Activated T-helper 9 cell treated with anti-CD3 and anti-CD28 coated beads, Interleukin-2, amount 50 U/mL, for 16 hours (primary cell): ENCODE data around the gene APBB1IP.
"Not testable (repeated sequence)": the region's sequence is repeated elsewhere in the genome, so short reads cannot be mapped to it uniquely, and the experiment has no call there.

Experiments used
- DNase-seq: peaks from one replicate; pipeline ENCODE4 v3.0.0-alpha.2; 2020; ENCODE audit warnings: low read depth

APBB1IP gene

GRCh38 chr10:26477501-26477900 is 39.4 kb downstream of the APBB1IP start:
- DNase-seq = no peak

DNA sequence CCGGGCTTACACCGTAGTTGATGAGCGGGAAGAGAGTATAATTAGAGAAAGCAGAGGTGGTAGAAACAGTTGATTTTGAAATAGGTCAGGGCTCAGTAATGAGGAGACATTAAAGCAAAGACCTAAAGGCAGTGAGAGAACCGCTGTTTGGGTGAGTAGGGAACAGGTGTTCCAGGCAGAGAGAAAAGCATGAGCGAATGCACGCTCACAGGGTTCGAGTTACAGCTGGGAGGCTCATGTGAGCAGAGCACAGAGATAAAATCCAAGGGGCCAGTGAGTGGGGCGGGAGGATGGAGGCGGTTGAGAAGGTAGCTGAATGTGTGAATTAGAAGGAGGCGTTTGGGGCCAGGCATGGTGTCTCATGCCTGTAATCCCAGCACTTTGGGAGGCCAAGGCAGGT is 39.9 kb downstream of the APBB1IP start:
- no peak for DNase-seq

- no peak for DNase-seq
These were observed 41.8 kb downstream of the APBB1IP start for GRCh38 chr10:26479766-26480492.

DNA sequence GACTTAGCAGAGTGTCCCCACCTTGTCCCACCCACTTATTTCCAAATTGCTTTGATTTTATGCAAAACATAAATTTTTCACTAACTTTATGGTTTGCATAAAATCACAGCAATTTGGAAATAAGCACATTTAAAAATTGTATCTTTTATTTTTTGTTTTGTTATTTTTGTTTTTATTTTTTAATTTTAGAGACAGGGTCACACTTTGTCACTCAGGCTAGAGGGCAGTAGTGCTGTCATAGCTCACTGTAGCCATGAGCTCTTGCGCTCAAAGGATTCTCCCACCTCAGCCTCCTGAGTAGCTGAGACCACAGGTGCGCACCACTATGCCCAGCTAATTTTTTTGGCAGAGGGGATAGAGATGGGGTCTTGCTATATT is 43.2 kb downstream of the APBB1IP start:
- DNase-seq = no peak

- DNase-seq = no peak
These were observed 43.9 kb downstream of the APBB1IP start for GRCh38 chr10:26481914-26482550.

- DNase-seq = no peak
These were observed 45.4 kb downstream of the APBB1IP start for GRCh38 chr10:26483554-26483953.

DNA sequence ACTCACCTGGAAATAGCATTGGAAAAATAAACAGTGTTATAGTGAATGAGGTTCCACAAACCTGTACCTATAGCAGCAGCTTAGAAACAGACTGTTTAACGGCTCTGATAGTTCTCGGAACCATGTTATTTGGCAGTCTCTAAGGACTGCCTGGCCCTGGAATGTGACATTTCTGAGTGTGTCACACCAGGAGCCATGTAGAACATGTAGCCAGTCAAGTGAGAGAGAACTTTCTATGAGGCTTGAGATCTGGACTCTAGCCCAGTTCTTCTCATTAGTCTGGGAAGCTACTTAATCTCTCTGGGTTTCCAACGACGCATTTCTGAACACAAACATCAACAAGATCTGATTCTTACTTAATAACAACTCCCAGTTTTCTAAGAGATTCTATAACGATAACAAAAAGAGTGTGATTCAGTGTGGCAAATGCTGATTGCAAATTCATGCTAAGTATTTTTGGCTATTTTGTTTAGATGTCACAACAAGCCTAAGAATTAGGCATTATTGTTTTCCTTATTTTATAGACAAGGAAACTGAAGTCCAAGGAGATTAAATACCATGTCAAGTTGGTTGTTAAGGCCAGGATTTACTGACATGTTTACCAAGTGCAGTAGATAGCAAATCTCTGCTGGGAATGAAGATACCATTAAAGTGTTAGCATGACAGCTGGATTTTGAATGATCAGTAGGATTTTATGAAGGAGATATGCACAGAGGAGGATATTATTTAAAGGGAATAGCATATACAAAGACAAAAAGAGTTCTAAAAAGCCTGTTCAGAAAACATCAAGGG is 47.2 kb downstream of the APBB1IP start:
- DNase-seq = no peak

GRCh38 chr10:26486304-26486703 is 48.2 kb downstream of the APBB1IP start:
- no peak for DNase-seq

DNA sequence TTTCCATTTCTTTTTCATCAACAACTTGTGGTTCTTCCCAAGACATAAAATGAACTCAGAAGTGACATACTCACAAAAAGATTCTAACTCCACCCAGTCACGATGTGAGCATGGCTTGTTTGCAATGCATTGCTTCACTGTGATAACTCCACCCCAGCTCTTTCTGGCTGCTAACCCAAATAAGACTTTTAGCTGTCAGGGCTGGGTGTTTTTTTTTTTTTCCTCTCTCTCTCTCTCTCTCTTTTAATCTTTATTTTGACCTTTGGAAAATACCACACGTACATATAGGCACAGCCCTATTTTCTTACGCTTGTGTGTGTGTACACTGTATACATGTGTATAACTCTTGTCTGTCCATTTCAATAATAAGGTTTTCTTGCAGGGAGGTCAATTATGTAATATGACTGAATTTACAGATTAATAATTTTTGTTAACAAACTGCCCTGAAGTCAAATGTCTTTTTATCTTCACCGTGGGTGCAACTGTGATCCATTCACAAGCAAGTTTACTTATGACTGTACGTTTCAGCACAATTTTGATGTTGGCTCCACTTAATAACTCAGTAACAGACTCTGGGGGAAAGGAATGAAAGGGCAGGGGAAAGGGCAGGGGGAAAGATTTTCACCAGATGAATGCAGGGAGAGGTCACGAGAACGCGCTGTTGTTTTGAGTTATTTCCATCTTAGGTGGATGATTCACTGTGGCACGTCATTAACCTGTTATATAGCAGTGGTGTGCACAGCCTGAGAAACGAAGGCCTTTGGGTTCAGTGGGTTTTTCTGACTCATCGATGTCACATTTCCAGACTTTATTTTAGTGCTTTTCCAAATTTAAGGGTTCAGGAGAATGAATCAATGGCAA is 49.1 kb downstream of the APBB1IP start:
- DNase-seq = peak; percentile 48

- DNase-seq = no peak
These were observed 50.2 kb downstream of the APBB1IP start for GRCh38 chr10:26488344-26488743.

DNA sequence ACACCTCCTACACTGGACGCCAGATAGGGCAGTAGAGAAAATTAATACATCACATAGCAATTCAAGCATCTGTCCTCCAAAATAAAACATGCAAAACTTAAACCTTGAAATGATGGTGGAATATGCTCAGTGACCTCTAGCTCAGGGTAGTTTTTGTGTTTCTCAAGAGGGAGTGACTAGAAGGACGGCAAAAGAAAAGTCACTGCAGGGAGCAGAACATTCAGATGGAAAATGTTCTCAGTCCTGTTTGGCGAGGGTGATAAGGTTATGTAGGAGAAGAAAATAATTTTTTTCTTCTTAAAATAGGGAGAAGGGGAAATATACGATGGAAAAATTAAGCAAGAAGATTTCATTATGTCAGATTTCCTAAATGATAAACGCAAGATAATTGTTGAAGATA is 50.9 kb downstream of the APBB1IP start:
- no peak for DNase-seq

DNA sequence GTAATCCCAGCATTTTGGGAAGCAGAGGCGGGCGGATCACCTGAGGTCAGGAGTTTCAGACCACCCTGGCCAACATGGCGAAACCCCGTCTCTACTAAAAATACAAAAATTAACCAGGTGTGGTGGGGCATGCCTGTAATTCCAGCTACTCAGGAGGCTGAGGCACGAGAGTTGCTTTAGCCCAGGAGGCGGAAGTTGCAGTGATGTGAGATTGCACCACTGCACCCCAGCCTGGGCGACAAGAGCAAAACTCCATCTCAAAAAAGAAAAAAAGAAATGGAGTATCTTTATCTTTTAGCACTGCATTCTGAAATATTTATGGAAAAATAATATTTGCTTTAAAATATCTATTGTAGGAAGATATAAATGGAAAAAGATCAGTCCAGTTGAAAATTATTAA is 52.2 kb downstream of the APBB1IP start:
- DNase-seq = not testable (repeated sequence)

DNA sequence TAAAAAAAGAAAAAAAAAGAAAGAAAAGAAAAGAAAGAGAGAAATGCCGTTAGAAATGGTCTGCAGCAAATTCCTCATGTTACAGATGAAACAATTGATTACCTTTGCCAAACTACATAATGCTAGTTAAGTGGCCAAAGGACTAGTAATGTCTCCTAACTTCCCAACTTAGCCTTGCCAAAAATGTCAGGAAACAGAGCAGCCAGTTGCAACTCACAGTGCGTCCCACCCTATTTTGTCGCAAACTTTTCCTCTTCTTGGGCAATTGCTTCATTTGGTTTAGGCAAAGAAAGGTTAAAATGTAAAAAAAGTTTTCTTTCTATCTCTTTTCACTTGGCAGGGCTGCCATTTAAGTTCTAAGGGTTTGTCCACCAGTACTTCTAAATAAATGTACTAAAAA is 53.1 kb downstream of the APBB1IP start:
- DNase-seq = no peak

DNA sequence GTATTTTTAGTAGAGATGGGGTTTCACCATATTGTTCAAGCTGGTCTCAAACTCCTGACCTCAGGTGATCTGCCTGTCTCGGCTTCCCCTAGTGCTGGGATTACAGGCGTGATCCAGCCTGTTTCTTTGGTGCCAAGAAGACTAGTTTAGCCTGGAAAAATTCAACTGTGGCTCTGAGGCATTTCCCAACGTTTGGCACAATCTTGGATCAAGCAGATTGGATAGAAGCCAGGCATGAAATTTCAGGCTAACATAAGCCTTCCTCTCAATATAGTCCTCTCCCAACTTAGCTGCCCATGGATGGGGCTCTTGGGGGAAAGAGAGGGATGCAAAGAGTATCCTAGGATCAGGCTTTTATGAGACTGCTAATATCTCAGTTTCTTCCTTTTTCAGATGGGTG is 53.8 kb downstream of the APBB1IP start:
- no peak for DNase-seq

DNA sequence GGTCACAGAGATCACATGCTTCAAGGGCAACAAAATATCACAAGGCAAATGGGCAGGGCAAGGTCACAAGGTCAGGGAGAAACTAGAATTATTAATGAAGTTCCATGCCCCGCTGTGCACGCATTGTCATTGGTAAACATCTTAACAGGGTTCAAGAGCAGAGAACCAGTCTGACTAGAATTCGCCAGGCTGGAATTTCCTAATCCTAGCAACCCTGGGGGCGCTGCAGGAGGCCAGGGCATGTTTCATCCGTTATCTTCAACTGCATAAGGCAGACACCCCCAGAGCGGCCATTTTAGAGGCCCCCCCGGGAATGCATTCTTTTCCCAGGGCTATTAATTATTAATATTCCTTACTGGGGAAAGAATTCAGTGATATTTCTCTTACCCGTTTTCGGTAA is 54.6 kb downstream of the APBB1IP start:
- DNase-seq = not testable (repeated sequence)

DNA sequence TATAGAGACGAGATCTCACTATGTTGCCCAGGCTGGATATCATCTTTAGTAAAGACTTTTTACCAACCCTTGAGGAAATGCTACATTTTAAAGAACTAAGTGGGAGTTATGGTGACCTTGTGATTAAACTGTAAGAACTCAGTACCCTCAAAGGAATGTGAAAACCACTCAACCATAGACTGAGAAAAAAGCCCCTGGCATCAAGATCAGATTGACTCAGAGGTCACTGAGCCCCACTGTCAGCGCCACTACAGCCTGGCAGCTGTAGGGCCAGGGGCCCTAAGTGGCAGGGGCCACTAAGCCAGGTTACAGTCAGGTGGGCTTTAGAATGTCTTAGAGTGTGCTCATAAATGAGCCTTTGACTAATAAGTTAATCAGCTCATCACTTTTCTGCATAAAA is 55.9 kb downstream of the APBB1IP start:
- DNase-seq = no peak

- no peak for DNase-seq
These were observed 61.3 kb downstream of the APBB1IP start for GRCh38 chr10:26499426-26499825.

DNA sequence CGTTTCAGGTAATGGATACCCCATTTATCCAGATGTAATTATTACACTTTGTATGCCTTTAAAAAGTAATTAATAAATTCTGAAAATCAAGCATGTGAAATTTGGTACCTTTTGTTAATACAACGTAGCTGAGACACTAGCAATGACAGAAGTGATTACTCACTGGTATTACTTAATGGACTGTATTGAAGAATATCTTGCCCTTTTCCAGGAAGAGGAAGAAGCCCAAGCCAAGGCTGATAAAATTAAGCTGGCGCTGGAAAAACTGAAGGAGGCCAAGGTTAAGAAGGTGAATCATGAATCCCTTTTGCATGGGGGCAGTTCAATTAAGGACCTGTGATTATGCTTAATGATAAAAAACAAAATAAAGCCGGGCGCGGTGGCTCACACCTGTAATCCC is 64.8 kb downstream of the APBB1IP start:
- DNase-seq = no peak

DNA sequence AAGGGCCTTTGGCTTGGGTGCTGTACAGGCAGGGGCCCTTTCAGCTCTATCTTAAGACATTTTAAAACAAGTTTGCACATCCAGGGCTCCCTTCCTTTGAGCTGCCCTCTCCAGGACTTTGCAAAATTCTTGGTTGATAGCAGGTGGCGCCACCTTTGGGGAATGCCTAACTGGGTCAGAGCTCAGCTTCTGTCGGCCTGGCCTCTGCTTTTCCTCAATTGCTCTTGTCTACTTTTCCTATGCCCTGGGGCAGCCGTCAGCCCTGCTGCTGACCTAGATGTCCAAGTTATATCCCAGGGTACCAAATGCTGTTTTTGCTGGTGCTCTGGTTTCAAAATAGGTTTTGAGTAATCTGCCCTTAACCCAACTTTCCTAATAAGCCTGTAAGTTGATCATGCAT is 65.8 kb downstream of the APBB1IP start:
- DNase-seq = no peak

GRCh38 chr10:26504429-26504828 is 66.3 kb downstream of the APBB1IP start:
- not testable (repeated sequence) for DNase-seq

DNA sequence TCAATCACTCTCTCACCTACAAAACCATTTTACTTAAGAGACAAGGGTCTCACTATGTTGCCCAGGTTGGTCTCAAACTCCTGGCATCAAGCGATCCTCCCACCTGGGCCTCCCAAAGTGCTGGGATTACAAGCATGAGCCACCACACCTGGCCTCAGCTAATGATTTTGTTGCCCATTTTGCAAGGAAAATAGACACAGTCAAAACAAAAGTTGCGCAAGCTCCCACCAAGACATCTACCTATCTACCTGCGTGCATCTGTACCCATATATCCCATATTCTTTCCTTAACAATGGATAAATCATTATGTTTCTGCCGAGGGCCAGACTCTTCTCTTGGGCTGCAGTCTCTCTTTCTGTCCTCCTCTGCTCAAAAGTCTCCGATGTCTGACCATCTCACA is 67.3 kb downstream of the APBB1IP start:
- no peak for DNase-seq

GRCh38 chr10:26506736-26507135 is 68.6 kb downstream of the APBB1IP start:
- no peak for DNase-seq
